Neural crest cell (in vitro differentiated cells): ENCODE results near the gene PRH2. TPM values are rescaled to one million over a fixed set of nuclear protein-coding genes. Genes with fewer than 3 reads are reported as not detected.

Experiments
- DNase-seq: peaks from one replicate; pipeline ENCODE4 v3.0.0; 2021; ENCODE audit warnings: low read depth, mixed read lengths, low spot score
- H3K27ac Mint-ChIP-seq: one replicate; pipeline ENCODE4 v1.8.0; 2021; ENCODE audit warnings: mild to moderate bottlenecking, mixed read lengths; ENCODE audit not compliant: unreplicated experiment
- H3K27me3 Mint-ChIP-seq: 2 replicates; pipeline ENCODE4 v1.8.0; 2021; ENCODE audit warnings: low read depth, mild to moderate bottlenecking, mixed read lengths
- H3K36me3 Mint-ChIP-seq: 2 replicates; pipeline ENCODE4 v1.8.0; 2021; ENCODE audit warnings: low read depth, mild to moderate bottlenecking, mixed read lengths
- H3K4me1 Mint-ChIP-seq: 2 replicates; pipeline ENCODE4 v1.8.0; 2021; ENCODE audit warnings: mixed read lengths
- H3K4me3 Mint-ChIP-seq: one replicate; pipeline ENCODE4 v1.8.0; 2021; ENCODE audit warnings: mild to moderate bottlenecking, mixed read lengths
- H3K9me3 Mint-ChIP-seq: 2 replicates; pipeline ENCODE4 v1.8.0; 2021; ENCODE audit warnings: mixed read lengths
- total RNA-seq: library from RNA; stranded (reverse); gene quantifications from 2 replicates; pipeline ENCODE4 v1.2.1, GENCODE V29; 2021
- TF ChIP-seq, protein P1 (sequence below): fragments of 200-600 bp; sonication (generic); conservative IDR thresholded peaks from 2 replicates; pipeline ENCODE4 v1.5.0; 2021; ENCODE audit warnings: antibody characterized with exemption, mild to moderate bottlenecking

Gene PRH2
- total RNA-seq, 1 donor from 2014 or later: not detected

DNA sequence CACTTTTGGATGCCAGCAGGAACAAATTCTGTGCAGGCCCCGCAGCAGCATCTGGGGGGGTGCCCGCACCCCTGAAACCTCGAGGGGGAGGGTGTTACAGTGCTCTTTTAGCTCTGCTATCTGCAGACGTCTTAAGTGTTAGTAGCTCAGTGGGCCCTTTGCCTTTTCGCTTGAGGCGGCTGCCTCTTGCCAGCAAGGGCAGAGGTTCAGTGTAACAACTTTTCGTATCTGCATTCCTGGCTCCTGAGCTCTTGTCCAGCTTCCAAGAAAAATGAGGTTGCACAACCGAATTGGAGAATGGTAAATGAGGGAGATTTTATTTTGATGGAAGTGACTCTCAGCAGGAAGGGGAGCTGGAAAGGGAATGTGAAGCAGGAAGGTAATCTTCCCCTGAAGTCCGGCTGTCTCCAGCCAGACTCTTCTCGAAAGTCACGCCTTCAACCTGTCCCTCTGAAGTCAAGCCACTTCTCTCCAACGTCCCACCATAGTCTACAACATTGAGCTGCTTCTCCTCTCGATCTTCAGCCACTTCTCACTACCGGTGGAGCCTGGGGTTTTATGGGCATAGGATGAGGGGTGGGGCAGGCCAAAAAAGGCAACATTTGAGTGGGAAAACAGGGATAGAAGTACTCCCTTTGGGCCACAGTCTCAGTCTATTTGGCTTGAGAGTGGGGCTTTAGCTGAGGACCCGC, 39.9 kb downstream of the PRH2 start:
- no peak overlapping the region for H3K27ac Mint-ChIP-seq
- no peaks in the 10 kb centered on the region for H3K27me3 Mint-ChIP-seq
- H3K4me1 Mint-ChIP-seq: no peaks in the 10 kb centered on the region

DNA sequence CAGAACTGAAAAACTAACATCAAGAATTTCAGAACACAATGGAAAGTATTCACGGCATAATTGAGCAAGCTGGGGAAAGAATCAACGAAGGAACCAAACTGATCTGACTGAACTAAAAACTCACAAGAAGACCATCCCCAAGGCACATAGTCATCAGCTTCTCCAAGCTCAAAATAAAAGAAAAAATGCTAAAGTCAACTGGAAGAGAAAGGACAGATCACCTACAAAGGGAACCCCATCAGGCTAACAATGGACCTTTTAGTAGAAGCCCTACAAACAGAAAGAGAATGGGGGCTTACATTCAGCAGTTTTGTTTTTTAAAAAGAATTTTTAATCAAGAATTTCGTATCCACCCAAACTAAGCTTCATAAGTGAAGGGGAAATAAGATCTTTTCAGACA, 45.9 kb downstream of the PRH2 start:
- DNase-seq: no peak
- peaks cover 20% of the 10 kb centered on the region for H3K36me3 Mint-ChIP-seq
- peaks cover 16% of the 10 kb centered on the region for H3K9me3 Mint-ChIP-seq
- TF ChIP-seq, protein P1, sequence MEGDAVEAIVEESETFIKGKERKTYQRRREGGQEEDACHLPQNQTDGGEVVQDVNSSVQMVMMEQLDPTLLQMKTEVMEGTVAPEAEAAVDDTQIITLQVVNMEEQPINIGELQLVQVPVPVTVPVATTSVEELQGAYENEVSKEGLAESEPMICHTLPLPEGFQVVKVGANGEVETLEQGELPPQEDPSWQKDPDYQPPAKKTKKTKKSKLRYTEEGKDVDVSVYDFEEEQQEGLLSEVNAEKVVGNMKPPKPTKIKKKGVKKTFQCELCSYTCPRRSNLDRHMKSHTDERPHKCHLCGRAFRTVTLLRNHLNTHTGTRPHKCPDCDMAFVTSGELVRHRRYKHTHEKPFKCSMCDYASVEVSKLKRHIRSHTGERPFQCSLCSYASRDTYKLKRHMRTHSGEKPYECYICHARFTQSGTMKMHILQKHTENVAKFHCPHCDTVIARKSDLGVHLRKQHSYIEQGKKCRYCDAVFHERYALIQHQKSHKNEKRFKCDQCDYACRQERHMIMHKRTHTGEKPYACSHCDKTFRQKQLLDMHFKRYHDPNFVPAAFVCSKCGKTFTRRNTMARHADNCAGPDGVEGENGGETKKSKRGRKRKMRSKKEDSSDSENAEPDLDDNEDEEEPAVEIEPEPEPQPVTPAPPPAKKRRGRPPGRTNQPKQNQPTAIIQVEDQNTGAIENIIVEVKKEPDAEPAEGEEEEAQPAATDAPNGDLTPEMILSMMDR: no peak
- peaks cover 15% of the 10 kb centered on the region for H3K4me1 Mint-ChIP-seq
- H3K27ac Mint-ChIP-seq: no peak overlapping the region
- no peak overlapping the region for H3K4me3 Mint-ChIP-seq
- H3K27me3 Mint-ChIP-seq: no peaks in the 10 kb centered on the region

More for the DNA sequence above, 39.9 kb downstream of the PRH2 start:
- no peak overlapping the region for H3K4me3 Mint-ChIP-seq
- TF ChIP-seq, protein P1: no peak
- peaks cover 20% of the 10 kb centered on the region for H3K36me3 Mint-ChIP-seq
- DNase-seq: no peak
- H3K9me3 Mint-ChIP-seq: no peaks in the 10 kb centered on the region

GRCh38 chr12:10982244-10982643, 53.2 kb downstream of the PRH2 start:
- Mint-ChIP-seq H3K36me3 (peaks cover 13% of the 10 kb centered on the region), H3K4me1 (no peaks in the 10 kb centered on the region), H3K4me3 (no peak overlapping the region), H3K27me3 (no peaks in the 10 kb centered on the region), H3K27ac (no peak overlapping the region), H3K9me3 (peaks cover 2% of the 10 kb centered on the region)
- DNase-seq: no peak
- TF ChIP-seq, protein P1: no peak

Other genes starting within 250 kb of the PRH2 start
- 86.8 and 90.4 TPM in 2 replicates for gene YBX3, start 205.9 kb upstream of the PRH2 start, total RNA-seq
- 0.21 TPM in 1 of 2 replicates, not detected in the other for gene TAS2R7, start 126.6 kb upstream of the PRH2 start, total RNA-seq
- not detected in 2 replicates for gene TAS2R8, start 122.0 kb upstream of the PRH2 start, total RNA-seq
- gene TAS2R9, start 119.1 kb upstream of the PRH2 start, total RNA-seq: 0.39 TPM in 1 of 2 replicates, not detected in the other
- 1.1 and 1.2 TPM in 2 replicates for gene TAS2R10, start 102.9 kb upstream of the PRH2 start, total RNA-seq
- 3.3 and 6.9 TPM in 2 replicates for gene PRR4, start 79.8 kb upstream of the PRH2 start, total RNA-seq
- 17.4 and 21.1 TPM in 2 replicates for gene PRH1, start 45.0 kb upstream of the PRH2 start, total RNA-seq
- 1.0 and 1.1 TPM in 2 replicates for gene TAS2R13, start 19.7 kb upstream of the PRH2 start, total RNA-seq
- 1.7 and 2.1 TPM in 2 replicates for gene TAS2R14, start 10.0 kb downstream of the PRH2 start, total RNA-seq
- gene TAS2R50, start 57.7 kb downstream of the PRH2 start, total RNA-seq: 1.0 and 1.3 TPM in 2 replicates
- 1.1 TPM in 2 replicates for gene TAS2R20, start 69.1 kb downstream of the PRH2 start, total RNA-seq
- 2.8 and 3.3 TPM in 2 replicates for gene TAS2R19, start 93.4 kb downstream of the PRH2 start, total RNA-seq
- 2.1 and 2.5 TPM in 2 replicates for gene TAS2R31, start 102.2 kb downstream of the PRH2 start, total RNA-seq
- gene TAS2R46, start 133.1 kb downstream of the PRH2 start, total RNA-seq: 0.43 and 0.89 TPM in 2 replicates
- gene TAS2R43, start 163.1 kb downstream of the PRH2 start, total RNA-seq: 0.30 and 0.47 TPM in 2 replicates
- gene TAS2R30, start 205.4 kb downstream of the PRH2 start, total RNA-seq: 1.4 and 1.9 TPM in 2 replicates
- gene SMIM10L1, start 242.0 kb downstream of the PRH2 start, total RNA-seq: 16.9 and 17.8 TPM in 2 replicates